Neuronal stem cell (in vitro differentiated cells): ENCODE measurements around the gene MEIS2.

Source experiments
- DNase-seq: peaks from one replicate; pipeline ENCODE4 v3.0.0-alpha.2; 2013; ENCODE audit warnings: low spot score
- H2AFZ ChIP-seq: one replicate; pipeline ENCODE4 v1.6.1; 2013; ENCODE audit warnings: mild to moderate bottlenecking, low read length, inconsistent platforms
- H2AK5ac ChIP-seq: 2 replicates; pipeline ENCODE4 v1.6.1; 2013; ENCODE audit warnings: low read depth, mild to moderate bottlenecking, inconsistent platforms, low read length, moderate library complexity, mixed read lengths
- H2BK120ac ChIP-seq: 2 replicates; pipeline ENCODE4 v1.6.1; 2013; ENCODE audit warnings: low read depth, mild to moderate bottlenecking, inconsistent platforms, low read length, moderate library complexity, mixed read lengths
- H2BK12ac ChIP-seq: one replicate; pipeline ENCODE4 v1.6.1; 2013; ENCODE audit warnings: low read length, inconsistent platforms
- H2BK15ac ChIP-seq: 2 replicates; pipeline ENCODE4 v1.6.1; 2013; ENCODE audit warnings: mild to moderate bottlenecking, low read length, inconsistent platforms, mixed read lengths
- H2BK5ac ChIP-seq: one replicate; pipeline ENCODE4 v1.6.1; 2013; ENCODE audit warnings: inconsistent platforms, mild to moderate bottlenecking, low read length, moderate library complexity
- H3K14ac ChIP-seq: one replicate; pipeline ENCODE4 v1.6.1; 2013; ENCODE audit warnings: low read length, inconsistent platforms
- H3K18ac ChIP-seq: 2 replicates; pipeline ENCODE4 v1.6.1; 2013; ENCODE audit warnings: low read length, inconsistent platforms
- H3K23ac ChIP-seq: 2 replicates; pipeline ENCODE4 v1.6.1; 2013; ENCODE audit warnings: low read depth, mild to moderate bottlenecking, mixed read lengths, low read length, inconsistent platforms; ENCODE audit not compliant: poor library complexity
- H3K27ac ChIP-seq: replicated peaks from 3 replicates; pipeline ENCODE4 v1.5.1; 2013; ENCODE audit warnings: low read length, inconsistent platforms
- H3K27me3 ChIP-seq, 3 experiments: 2 replicates each; pipeline ENCODE4 v1.6.1; 2013; ENCODE audit warnings: low read length in 3 of 3, mild to moderate bottlenecking in 2 of 3, inconsistent platforms in 1 of 3, low read depth in 1 of 3, mixed read lengths in 1 of 3, moderate library complexity in 1 of 3; ENCODE audit not compliant: control insufficient read depth in 3 of 3, insufficient read depth in 3 of 3
- H3K36me3 ChIP-seq, 2 donors: replicated peaks in 1 of 2; 2 replicates each; pipeline ENCODE4 v1.6.1; 2013; ENCODE audit warnings: low read length in 2 of 2; ENCODE audit not compliant: control insufficient read depth in 2 of 2, insufficient read depth in 2 of 2
- H3K4ac ChIP-seq: 2 replicates; pipeline ENCODE4 v1.6.1; 2013; ENCODE audit warnings: inconsistent platforms, mild to moderate bottlenecking, low read length, moderate library complexity
- H3K4me1 ChIP-seq, 2 donors: 1 replicate in 1 of 2; 2 replicates in 1 of 2; pipeline ENCODE4 v1.6.1; 2013; ENCODE audit warnings: low read length in 2 of 2, low read depth in 1 of 2; ENCODE audit not compliant: control insufficient read depth in 2 of 2, insufficient read depth in 1 of 2
- H3K4me2 ChIP-seq: one replicate; pipeline ENCODE4 v1.6.1; 2013; ENCODE audit warnings: mild to moderate bottlenecking, low read length, inconsistent platforms; ENCODE audit not compliant: insufficient read depth, poor library complexity, severe bottlenecking
- H3K4me3 ChIP-seq, 2 donors: 2 replicates each; pipeline ENCODE4 v1.5.1; 2013; ENCODE audit warnings: low read length in 2 of 2, mild to moderate bottlenecking in 2 of 2, inconsistent platforms in 1 of 2, moderate library complexity in 1 of 2
- H3K79me1 ChIP-seq: one replicate; pipeline ENCODE4 v1.6.1; 2013; ENCODE audit warnings: low read depth, mild to moderate bottlenecking, inconsistent platforms, low read length, moderate library complexity
- H3K9ac ChIP-seq: one replicate; pipeline ENCODE4 v1.6.1; 2013; ENCODE audit warnings: mild to moderate bottlenecking, low read depth, low read length, inconsistent platforms; ENCODE audit not compliant: poor library complexity
- H3K9me3 ChIP-seq, 2 donors: replicated peaks in 1 of 2; 2 replicates each; pipeline versions ENCODE3 to v1.6.1; 2013; ENCODE audit warnings: low read length in 2 of 2, mild to moderate bottlenecking in 2 of 2, inconsistent platforms in 1 of 2, low read depth in 1 of 2, mixed read lengths in 1 of 2, moderate library complexity in 1 of 2; ENCODE audit not compliant: control insufficient read depth in 2 of 2, insufficient read depth in 1 of 2
- H4K8ac ChIP-seq: one replicate; pipeline ENCODE4 v1.6.1; 2013; ENCODE audit warnings: low read depth, mild to moderate bottlenecking, inconsistent platforms, low read length, moderate library complexity
- H4K91ac ChIP-seq: one replicate; pipeline ENCODE4 v1.6.1; 2013; ENCODE audit warnings: low read length, low read depth, mild to moderate bottlenecking, inconsistent platforms; ENCODE audit not compliant: poor library complexity
- WGBS, 2 donors: extraction: QIAGEN DNeasy Blood & Tissue Kit; methylation state at CpG; one replicate each; pipeline ENCODE4 v1.1.7; 2013; ENCODE audit warnings: missing lambda C conversion rate in 2 of 2, mixed read lengths in 1 of 2; ENCODE audit not compliant: insufficient read length in 2 of 2, insufficient replicate concordance in 1 of 2; ENCODE audit errors: extremely low coverage in 2 of 2; 5-methylcytosine and 5-hydroxymethylcytosine counted together

Gene MEIS2

GRCh38 chr15:37015451-37015850 is 84.9 kb downstream of the MEIS2 start:
- WGBS, 2 donors = no CpG with 5 or more reads among the region's 4 CpGs
- no peak overlapping the region for H2BK120ac ChIP-seq
- no peak overlapping the region for H4K91ac ChIP-seq
- peaks cover 17 to 28% of the 10 kb centered on the region in 2 donors for H3K4me1 ChIP-seq
- H2BK12ac ChIP-seq = no peak overlapping the region
- no peaks in the 10 kb centered on the region for H3K27me3 ChIP-seq
- H2BK5ac ChIP-seq = no peak overlapping the region
- H3K9me3 ChIP-seq = no peaks in the 10 kb centered on the region
- no peak overlapping the region for H4K8ac ChIP-seq
- H3K23ac ChIP-seq = no peak overlapping the region
- H3K9ac ChIP-seq = no peak overlapping the region
- H2BK15ac ChIP-seq = no peak overlapping the region
- H3K4ac ChIP-seq = no peak overlapping the region
- no peak overlapping the region for H3K14ac ChIP-seq
- no peak overlapping the region for H3K4me2 ChIP-seq
- H3K27ac ChIP-seq = no peak overlapping the region
- peak overlapping the region in 1 of 2 donors; percentile 1 for H3K4me3 ChIP-seq
- H2AFZ ChIP-seq = no peak overlapping the region
- no peak for DNase-seq
- no peaks in the 10 kb centered on the region for H3K36me3 ChIP-seq
- H2AK5ac ChIP-seq = no peak overlapping the region
- H3K18ac ChIP-seq = no peak overlapping the region
- H3K79me1 ChIP-seq = no peaks in the 10 kb centered on the region

GRCh38 chr15:37015035-37015434 is 85.3 kb downstream of the MEIS2 start:
- no peak overlapping the region for H3K27ac ChIP-seq
- DNase-seq = no peak
- no peaks in the 10 kb centered on the region for H3K27me3 ChIP-seq
- peaks cover 17 to 23% of the 10 kb centered on the region in 2 donors for H3K4me1 ChIP-seq
- no peak overlapping the region for H2BK120ac ChIP-seq
- no peak overlapping the region for H3K18ac ChIP-seq
- no peak overlapping the region for H3K23ac ChIP-seq
- no peaks in the 10 kb centered on the region for H3K36me3 ChIP-seq
- H3K9ac ChIP-seq = no peak overlapping the region
- no peak overlapping the region for H2BK5ac ChIP-seq
- WGBS, 2 donors = no CpG with 5 or more reads among the region's 9 CpGs
- H4K91ac ChIP-seq = no peak overlapping the region
- no peak overlapping the region for H3K14ac ChIP-seq
- no peaks in the 10 kb centered on the region for H3K9me3 ChIP-seq
- H3K4me2 ChIP-seq = no peak overlapping the region
- H3K4me3 ChIP-seq = no peak overlapping the region
- H2AK5ac ChIP-seq = no peak overlapping the region
- no peak overlapping the region for H2BK15ac ChIP-seq
- H4K8ac ChIP-seq = no peak overlapping the region
- H3K79me1 ChIP-seq = no peaks in the 10 kb centered on the region
- no peak overlapping the region for H2AFZ ChIP-seq
- H3K4ac ChIP-seq = no peak overlapping the region
- no peak overlapping the region for H2BK12ac ChIP-seq

- no peak overlapping the region for H3K27ac ChIP-seq
These were observed 85.8 kb downstream of the MEIS2 start for GRCh38 chr15:37014566-37014965.

DNA sequence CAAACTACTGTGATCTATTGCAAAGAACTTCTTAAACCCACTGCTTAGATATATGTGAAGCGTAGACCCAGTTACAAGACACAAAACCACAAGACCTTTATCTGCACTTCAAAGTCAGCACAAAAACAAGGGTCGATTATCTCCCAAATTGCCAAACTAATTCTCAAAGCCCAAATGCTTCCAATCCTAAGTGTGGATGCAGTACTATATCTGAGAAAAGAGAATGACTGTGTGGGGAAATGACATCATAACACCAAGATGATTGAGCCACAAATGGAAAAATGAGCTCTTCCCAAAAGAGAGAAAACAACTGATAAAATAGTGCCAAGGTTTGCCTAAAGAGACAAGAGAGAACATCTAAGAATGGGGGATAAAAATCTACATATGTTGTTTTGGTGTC is 86.2 kb downstream of the MEIS2 start:
- Histone ChIP-seq H2AK5ac (no peak overlapping the region), H3K27me3 (no peaks in the 10 kb centered on the region), H2BK12ac (no peak overlapping the region), H3K9ac (no peak overlapping the region), H4K91ac (no peak overlapping the region), H2BK5ac (no peak overlapping the region), H3K23ac (no peak overlapping the region), H3K4me3 (no peak overlapping the region), H2BK120ac (no peak overlapping the region), H3K79me1 (no peaks in the 10 kb centered on the region), H3K9me3 (no peaks in the 10 kb centered on the region), H3K14ac (no peak overlapping the region), H2BK15ac (no peak overlapping the region), H3K4me2 (no peak overlapping the region), H3K27ac (no peak overlapping the region), H3K36me3 (no peaks in the 10 kb centered on the region), H3K4ac (no peak overlapping the region), H3K18ac (no peak overlapping the region), H2AFZ (no peak overlapping the region), H3K4me1 (peaks cover 17 to 18% of the 10 kb centered on the region in 2 donors), H4K8ac (no peak overlapping the region)
- WGBS, 2 donors = no CpG with 5 or more reads among the region's 2 CpGs
- DNase-seq = no peak

More at GRCh38 chr15:37014566-37014965, 85.8 kb downstream of the MEIS2 start:
- DNase-seq = no peak
- Histone ChIP-seq H3K9me3 (no peaks in the 10 kb centered on the region), H3K4ac (no peak overlapping the region), H3K18ac (no peak overlapping the region), H3K23ac (no peak overlapping the region), H4K8ac (no peak overlapping the region), H3K36me3 (no peaks in the 10 kb centered on the region), H3K27me3 (no peaks in the 10 kb centered on the region), H3K4me2 (no peak overlapping the region), H2BK120ac (no peak overlapping the region), H3K79me1 (no peaks in the 10 kb centered on the region), H2BK15ac (no peak overlapping the region), H2AK5ac (no peak overlapping the region), H3K4me1 (peaks cover 17 to 19% of the 10 kb centered on the region in 2 donors), H2BK5ac (no peak overlapping the region), H4K91ac (no peak overlapping the region), H3K14ac (no peak overlapping the region), H3K4me3 (no peak overlapping the region), H3K9ac (no peak overlapping the region), H2BK12ac (no peak overlapping the region), H2AFZ (no peak overlapping the region)
- no CpG with 5 or more reads among the region's 3 CpGs for WGBS, 2 donors
